ENCODE data around the gene PAXX. TPM values are rescaled to one million over a fixed set of nuclear protein-coding genes. Genes with fewer than 3 reads are reported as not detected.
"Not testable (repeated sequence)": the region's sequence is repeated elsewhere in the genome, so short reads cannot be mapped to it uniquely, and the experiment has no call there.

The PAXX gene
- total and polyA plus RNA-seq, 9 donors: 1.1 to 48.9 (median 37.5) TPM

DNA sequence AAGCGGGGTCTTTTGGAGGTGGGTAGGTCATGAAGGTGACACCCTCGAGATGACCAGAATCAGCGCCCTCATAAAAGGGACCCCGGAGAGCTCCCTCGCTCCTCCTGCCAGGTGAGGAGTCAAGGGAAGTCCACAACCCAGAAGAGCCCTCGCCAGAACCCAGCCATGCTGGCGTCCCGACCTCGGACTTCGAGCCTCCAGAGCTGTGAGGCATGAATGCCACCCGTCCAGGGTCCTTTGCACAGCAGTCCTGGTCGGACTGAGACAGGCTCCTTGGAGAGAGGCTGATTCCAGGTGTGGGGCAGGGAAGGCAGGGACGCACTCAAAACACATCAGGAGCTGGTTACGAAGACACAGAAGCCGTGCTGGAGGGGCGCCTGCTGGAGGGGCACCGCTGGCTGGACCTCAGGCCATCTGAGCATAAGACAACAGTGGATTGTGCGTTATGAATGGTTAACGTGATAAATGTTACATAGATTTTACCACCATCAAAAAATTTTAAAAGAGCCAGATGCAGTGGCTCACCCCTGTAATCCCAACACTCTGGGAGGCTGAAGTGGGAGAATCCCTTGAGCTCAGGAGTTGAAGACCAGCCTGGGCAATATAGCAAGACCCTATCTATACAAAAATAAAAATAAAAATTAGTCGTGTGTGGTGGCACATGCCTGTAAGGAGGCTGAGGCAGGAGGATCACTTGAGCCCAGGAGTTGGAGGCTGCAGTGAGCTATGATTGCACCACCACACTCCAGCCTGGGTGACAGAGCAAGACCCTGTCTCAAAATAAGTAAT lies 9.8 kb downstream of the PAXX start:
- peaks cover 11% of the 10 kb centered on the region for H3K4me1 ChIP-seq (ENCODE audit: insufficient read depth)
- WGBS, 3 donors: 89 to 90% (median 89%) methylated on average over 20 of the region's 20 CpGs
- intact Hi-C loops (cut with DNase I): no loop called here
- H3K27ac ChIP-seq: no peak overlapping the region
- no peak overlapping the region for H3K4me3 ChIP-seq
- H3K9me3 ChIP-seq: no peaks in the 10 kb centered on the region
- TF ChIP-seq EP300 (IDR thresholded peaks at IDR 0.05): no peak
- TF ChIP-seq, protein P1, sequence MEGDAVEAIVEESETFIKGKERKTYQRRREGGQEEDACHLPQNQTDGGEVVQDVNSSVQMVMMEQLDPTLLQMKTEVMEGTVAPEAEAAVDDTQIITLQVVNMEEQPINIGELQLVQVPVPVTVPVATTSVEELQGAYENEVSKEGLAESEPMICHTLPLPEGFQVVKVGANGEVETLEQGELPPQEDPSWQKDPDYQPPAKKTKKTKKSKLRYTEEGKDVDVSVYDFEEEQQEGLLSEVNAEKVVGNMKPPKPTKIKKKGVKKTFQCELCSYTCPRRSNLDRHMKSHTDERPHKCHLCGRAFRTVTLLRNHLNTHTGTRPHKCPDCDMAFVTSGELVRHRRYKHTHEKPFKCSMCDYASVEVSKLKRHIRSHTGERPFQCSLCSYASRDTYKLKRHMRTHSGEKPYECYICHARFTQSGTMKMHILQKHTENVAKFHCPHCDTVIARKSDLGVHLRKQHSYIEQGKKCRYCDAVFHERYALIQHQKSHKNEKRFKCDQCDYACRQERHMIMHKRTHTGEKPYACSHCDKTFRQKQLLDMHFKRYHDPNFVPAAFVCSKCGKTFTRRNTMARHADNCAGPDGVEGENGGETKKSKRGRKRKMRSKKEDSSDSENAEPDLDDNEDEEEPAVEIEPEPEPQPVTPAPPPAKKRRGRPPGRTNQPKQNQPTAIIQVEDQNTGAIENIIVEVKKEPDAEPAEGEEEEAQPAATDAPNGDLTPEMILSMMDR (IDR thresholded peaks at IDR 0.05): no peak
- H3K36me3 ChIP-seq: no peaks in the 10 kb centered on the region
- H3K27me3 ChIP-seq: no peaks in the 10 kb centered on the region
- no peak for DNase-seq

DNA sequence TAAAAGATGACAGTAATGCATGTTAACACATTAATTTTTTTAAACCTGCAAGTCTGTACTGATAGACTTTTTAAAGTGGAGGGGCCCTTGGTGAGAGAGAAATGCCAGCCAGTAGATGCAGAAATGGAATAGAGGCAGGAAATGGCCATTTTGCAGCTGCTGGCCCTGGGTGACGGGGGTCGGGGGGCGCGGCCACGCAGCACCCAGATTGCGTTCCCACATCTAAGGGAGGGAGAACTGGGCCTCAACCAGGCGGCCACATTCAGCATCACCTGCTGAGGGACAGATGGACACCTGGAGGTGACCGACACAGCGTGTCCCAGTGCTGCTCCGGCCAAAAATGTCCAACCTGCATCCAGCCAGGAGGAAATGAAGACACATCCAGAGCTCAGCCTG lies 10.4 kb downstream of the PAXX start:
- no peaks in the 10 kb centered on the region for H3K9me3 ChIP-seq
- intact Hi-C loops (cut with DNase I): no loop called here
- peaks cover 16% of the 10 kb centered on the region for H3K4me1 ChIP-seq (ENCODE audit: insufficient read depth)
- TF ChIP-seq EP300 (IDR thresholded peaks at IDR 0.05) (no peak), POLR2A (IDR thresholded peaks at IDR 0.05) (no peak)
- TF ChIP-seq, protein P1 (IDR thresholded peaks at IDR 0.05): no peak
- 91 to 92% (median 91%) methylated on average over 10 of the region's 10 CpGs for WGBS, 3 donors
- no peaks in the 10 kb centered on the region for H3K36me3 ChIP-seq
- no peak overlapping the region for H3K27ac ChIP-seq
- no peaks in the 10 kb centered on the region for H3K27me3 ChIP-seq
- DNase-seq: no peak
- H3K4me3 ChIP-seq: no peak overlapping the region

DNA sequence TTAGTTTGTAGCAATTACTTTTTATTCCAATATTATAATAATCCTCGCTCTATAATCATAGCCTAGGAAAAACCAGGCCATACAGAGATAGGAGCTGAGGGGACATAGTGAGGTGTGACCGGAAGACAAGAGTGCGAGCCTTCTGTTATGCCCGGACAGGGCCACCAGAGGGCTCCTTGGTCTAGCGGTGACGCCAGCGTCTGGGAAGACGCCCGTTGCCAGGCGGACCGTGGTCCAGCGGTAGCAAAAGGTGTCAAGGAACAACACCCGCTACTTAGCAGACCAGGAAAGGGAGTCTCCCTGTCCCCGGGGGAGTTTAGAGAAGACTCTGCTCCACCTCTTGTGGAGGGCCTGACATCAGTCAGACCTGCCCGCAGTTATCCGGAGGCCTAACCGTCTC lies 12.1 kb downstream of the PAXX start:
- DNase-seq; H3K9me3 ChIP-seq; H3K27ac ChIP-seq; H3K4me3 ChIP-seq; H3K27me3 ChIP-seq; H3K36me3 ChIP-seq; intact Hi-C loops (cut with DNase I): not testable (repeated sequence)
- 42 to 50% (median 49%) methylated on average over 17 of the region's 17 CpGs for WGBS, 3 donors
- peaks cover 16% of the 10 kb centered on the region for H3K4me1 ChIP-seq (ENCODE audit: insufficient read depth)

DNA sequence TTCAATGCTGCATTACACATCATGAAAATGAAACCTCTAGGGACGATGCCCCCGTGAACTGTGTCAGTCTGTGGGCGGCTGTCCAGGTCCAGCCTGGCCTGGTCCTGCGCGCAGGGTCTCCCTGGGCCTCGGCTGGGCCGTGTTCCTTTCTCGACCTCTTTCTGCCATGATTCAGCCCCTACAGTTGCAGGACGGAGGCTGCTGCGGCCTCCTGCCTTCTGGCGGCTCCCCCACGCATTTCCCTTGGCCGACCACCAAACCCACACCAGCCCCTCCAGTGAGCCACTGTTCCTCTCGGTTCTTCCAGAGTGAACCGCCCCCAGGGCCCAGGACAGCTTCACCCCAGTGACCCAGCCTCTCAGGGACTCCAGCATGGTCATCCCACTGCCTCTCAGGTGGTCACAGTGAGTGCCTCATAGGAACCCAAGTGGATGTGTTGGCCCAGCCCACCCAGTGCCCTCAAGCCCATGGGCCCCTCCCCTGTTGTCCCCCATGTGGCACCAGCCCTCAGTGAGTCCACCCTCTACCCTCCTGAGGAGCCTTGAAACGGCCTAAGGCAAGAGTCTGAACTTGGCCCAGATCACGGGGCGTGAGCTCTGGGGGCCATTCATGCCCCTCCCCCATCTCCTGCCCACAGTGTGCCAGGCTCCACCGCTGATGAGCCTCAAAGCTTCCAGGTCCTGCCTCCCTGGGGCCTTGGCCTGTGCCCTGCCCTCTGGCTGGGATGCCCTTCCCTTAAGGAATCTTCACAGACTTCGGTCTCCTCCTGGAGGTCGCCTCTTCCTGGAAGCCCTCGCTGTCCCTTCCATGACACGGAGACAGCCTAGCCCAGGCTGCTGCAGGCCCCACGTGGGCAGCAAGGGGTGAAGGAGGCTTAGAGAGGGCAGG lies 14.1 kb downstream of the PAXX start:
- H3K27ac ChIP-seq: no peak overlapping the region
- 28 to 32% (median 29%) methylated on average over 24 of the region's 24 CpGs for WGBS, 3 donors

More for the DNA sequence above, 14.1 kb downstream of the PAXX start:
- Histone ChIP-seq H3K4me1 (ENCODE audit: insufficient read depth) (peaks cover 16% of the 10 kb centered on the region), H3K4me3 (no peak overlapping the region), H3K36me3 (no peaks in the 10 kb centered on the region), H3K9me3 (no peaks in the 10 kb centered on the region), H3K27me3 (no peaks in the 10 kb centered on the region)
- intact Hi-C loops (cut with DNase I): no loop called here
- peak; percentile 57 to 86 (median 74) for DNase-seq
- TF ChIP-seq EP300 (IDR thresholded peaks at IDR 0.05) (no peak), POLR2A (IDR thresholded peaks at IDR 0.05) (no peak)
- TF ChIP-seq, protein P1 (IDR thresholded peaks at IDR 0.05): no peak
